Coronary artery (tissue), 2 donors: ENCODE measurements around the gene IGSF6.
"Not testable (repeated sequence)": the region's sequence is repeated elsewhere in the genome, so short reads cannot be mapped to it uniquely, and the experiment has no call there.

Experiments used
- DNase-seq: peaks from one replicate; pipeline ENCODE4 v3.0.0-alpha.2; 2017; ENCODE audit warnings: low spot score
- H3K27ac ChIP-seq, 2 donors: fragments of 200-600 bp; sonication (generic); one replicate each; pipeline ENCODE4 v1.5.1; 2016 to 2019
- H3K4me3 ChIP-seq: fragments of 200-600 bp; sonication (generic); 2 replicates; pipeline ENCODE4 v1.5.1; 2016; ENCODE audit warnings: mild to moderate bottlenecking, moderate library complexity
- CTCF ChIP-seq: fragments of 200-600 bp; sonication (generic); IDR thresholded peaks from one replicate; pipeline ENCODE4 v1.5.1; 2019; ENCODE audit warnings: antibody characterized with exemption

IGSF6 gene

GRCh38 chr16:21652453-21652852 is at the start of gene IGSF6:
Gene IGSF6, minus strand, starts transcription at chr16:21652608. Its CDS starts 10 bp downstream, at chr16:21652598.
- Histone ChIP-seq H3K27ac (peak within 1 kb of the TSS in 1 of 2 donors; percentile 51), H3K4me3 (no peak within 1 kb of the TSS)
- no peak for TF ChIP-seq CTCF
- no peak for DNase-seq

GRCh38 chr16:21701271-21701670 is 48.9 kb upstream of the IGSF6 start:
- Histone ChIP-seq H3K27ac (no peak overlapping the region), H3K4me3 (no peak overlapping the region)
- DNase-seq: no peak
- no peak for TF ChIP-seq CTCF

- H3K4me3 ChIP-seq: no peak overlapping the region
- no peak overlapping the region for H3K27ac ChIP-seq
- no peak for DNase-seq
- TF ChIP-seq CTCF: no peak
Measured at GRCh38 chr16:21698169-21699032, 46.0 kb upstream of the IGSF6 start.

- H3K27ac ChIP-seq: no peak overlapping the region
- no peak for TF ChIP-seq CTCF
- no peak overlapping the region for H3K4me3 ChIP-seq
- DNase-seq: no peak
Measured at GRCh38 chr16:21697032-21697431, 44.6 kb upstream of the IGSF6 start.

- TF ChIP-seq CTCF: no peak
- Histone ChIP-seq H3K4me3 (no peak overlapping the region), H3K27ac (no peak overlapping the region)
- no peak for DNase-seq
Measured at GRCh38 chr16:21694609-21695008, 42.2 kb upstream of the IGSF6 start.

- H3K4me3 ChIP-seq, H3K27ac ChIP-seq, DNase-seq: not testable (repeated sequence)
Measured at GRCh38 chr16:21690967-21691366, 38.6 kb upstream of the IGSF6 start.

- no peak overlapping the region for H3K27ac ChIP-seq
- DNase-seq: no peak
- TF ChIP-seq CTCF: no peak
- H3K4me3 ChIP-seq: no peak overlapping the region
Measured at GRCh38 chr16:21689107-21689506, 36.7 kb upstream of the IGSF6 start.
